ENCODE data around the gene ARID3C.
"Not testable (repeated sequence)": the region's sequence is repeated elsewhere in the genome, so short reads cannot be mapped to it uniquely, and the experiment has no call there.

ARID3C gene

GRCh38 chr9:34646211-34647083 is 17.6 kb upstream of the ARID3C start, which contains the start of gene GALT:
TSS of gene GALT (plus strand) at chr9:34646675. CDS start at chr9:34646705, 30 bp downstream.
- peak; percentile 46 for DNase-seq (ENCODE audit: low read depth)
- H3K4me3 ChIP-seq (ENCODE audit: control insufficient read depth, low read depth, low read length): peak within 1 kb of the TSS; percentile 76
- TF ChIP-seq CTCF (IDR thresholded peaks at IDR 0.05; ENCODE audit: control insufficient read depth, insufficient read depth, low read depth, low read length, missing control alignments): peak; percentile 58

GRCh38 chr9:34644766-34645314 is 16.0 kb upstream of the ARID3C start:
- TF ChIP-seq CTCF (IDR thresholded peaks at IDR 0.05; ENCODE audit: control insufficient read depth, insufficient read depth, low read depth, low read length, missing control alignments): no peak
- H3K4me3 ChIP-seq (ENCODE audit: control insufficient read depth, low read depth, low read length): no peak overlapping the region
- no peak for DNase-seq (ENCODE audit: low read depth)

- no peak for DNase-seq (ENCODE audit: low read depth)
- H3K4me3 ChIP-seq (ENCODE audit: control insufficient read depth, low read depth, low read length): no peak overlapping the region
- TF ChIP-seq CTCF (IDR thresholded peaks at IDR 0.05; ENCODE audit: control insufficient read depth, insufficient read depth, low read depth, low read length, missing control alignments): no peak
Measured at GRCh38 chr9:34642679-34643078, 13.8 kb upstream of the ARID3C start.

- not testable (repeated sequence) for H3K4me3 ChIP-seq (ENCODE audit: control insufficient read depth, low read depth, low read length); DNase-seq (ENCODE audit: low read depth)
Measured at GRCh38 chr9:34639322-34639721, 10.5 kb upstream of the ARID3C start.

GRCh38 chr9:34638138-34638445 is 9.2 kb upstream of the ARID3C start:
- TF ChIP-seq CTCF (IDR thresholded peaks at IDR 0.05; ENCODE audit: control insufficient read depth, insufficient read depth, low read depth, low read length, missing control alignments): no peak
- no peak for DNase-seq (ENCODE audit: low read depth)
- H3K4me3 ChIP-seq (ENCODE audit: control insufficient read depth, low read depth, low read length): peak overlapping the region; percentile 93

- no peak for TF ChIP-seq CTCF (IDR thresholded peaks at IDR 0.05; ENCODE audit: control insufficient read depth, insufficient read depth, low read depth, low read length, missing control alignments)
- peak within 1 kb of the TSS; percentile 93 for H3K4me3 ChIP-seq (ENCODE audit: control insufficient read depth, low read depth, low read length)
- peak; percentile 63 for DNase-seq (ENCODE audit: low read depth)
Measured at GRCh38 chr9:34637356-34638137, 8.7 kb upstream of the ARID3C start, which contains the start of gene SIGMAR1. TSS of gene SIGMAR1 (minus strand) at chr9:34637787. CDS start at chr9:34637697, 90 bp downstream.

Data from AG09309 (cell line).